Hematopoietic multipotent progenitor cell treated with erythropoietin and hydrocortisone succinate and interleukin-3 and kit ligand, for 17 days (in vitro differentiated cells): Measurements from ENCODE around the gene UIMC1.
A peak's percentile ranks its signal among the peaks of the same experiment; 100 is the strongest.

Experiments
- DNase-seq: peaks from one replicate; pipeline ENCODE4 v3.0.0-alpha.2; 2015; ENCODE audit warnings: low spot score

UIMC1 gene

DNA sequence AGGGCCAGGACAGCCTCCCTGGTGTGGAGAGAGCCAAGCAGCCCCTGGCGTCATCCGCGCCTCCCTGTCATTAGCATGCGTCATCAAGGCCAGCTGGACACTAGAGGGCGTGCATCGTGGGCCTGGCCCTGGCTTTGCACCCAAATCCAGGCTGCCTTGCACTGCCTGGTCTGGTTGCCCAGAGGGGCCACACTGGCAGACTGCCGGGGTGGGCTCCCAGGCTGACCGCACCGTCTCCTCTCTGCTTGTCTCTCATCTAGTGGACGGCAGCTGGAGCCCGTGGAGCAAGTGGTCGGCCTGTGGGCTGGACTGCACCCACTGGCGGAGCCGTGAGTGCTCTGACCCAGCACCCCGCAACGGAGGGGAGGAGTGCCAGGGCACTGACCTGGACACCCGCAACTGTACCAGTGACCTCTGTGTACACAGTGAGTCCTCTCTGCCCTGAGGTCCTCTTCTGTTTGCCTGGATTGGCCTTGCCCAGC, 136.4 kb downstream of the UIMC1 start:
- peak; percentile 59 for DNase-seq

DNA sequence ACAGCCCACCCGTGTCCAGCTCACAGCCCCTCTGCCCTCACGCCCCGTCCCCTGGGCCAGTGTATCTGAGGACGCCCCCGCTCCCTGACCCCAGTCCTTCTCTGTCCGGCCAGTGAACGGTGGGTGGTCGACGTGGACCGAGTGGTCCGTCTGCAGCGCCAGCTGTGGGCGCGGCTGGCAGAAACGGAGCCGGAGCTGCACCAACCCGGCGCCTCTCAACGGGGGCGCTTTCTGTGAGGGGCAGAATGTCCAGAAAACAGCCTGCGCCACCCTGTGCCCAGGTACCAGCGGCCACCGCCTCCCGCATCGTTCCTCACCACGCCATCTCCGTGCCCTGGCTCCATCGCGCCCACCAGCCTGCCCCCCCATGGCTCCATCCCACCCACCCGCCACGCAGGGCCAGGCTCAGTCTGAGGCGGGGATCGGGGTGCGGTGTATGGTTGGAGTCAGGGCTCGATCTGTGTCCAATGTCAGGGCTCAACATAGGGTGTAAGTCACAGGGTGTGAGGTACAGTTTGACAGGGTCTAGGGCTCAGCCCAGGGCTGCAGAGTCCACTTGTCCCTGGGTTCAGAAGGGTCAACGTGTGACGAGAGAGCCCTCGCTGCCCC, 137.0 kb downstream of the UIMC1 start:
- no peak for DNase-seq

DNA sequence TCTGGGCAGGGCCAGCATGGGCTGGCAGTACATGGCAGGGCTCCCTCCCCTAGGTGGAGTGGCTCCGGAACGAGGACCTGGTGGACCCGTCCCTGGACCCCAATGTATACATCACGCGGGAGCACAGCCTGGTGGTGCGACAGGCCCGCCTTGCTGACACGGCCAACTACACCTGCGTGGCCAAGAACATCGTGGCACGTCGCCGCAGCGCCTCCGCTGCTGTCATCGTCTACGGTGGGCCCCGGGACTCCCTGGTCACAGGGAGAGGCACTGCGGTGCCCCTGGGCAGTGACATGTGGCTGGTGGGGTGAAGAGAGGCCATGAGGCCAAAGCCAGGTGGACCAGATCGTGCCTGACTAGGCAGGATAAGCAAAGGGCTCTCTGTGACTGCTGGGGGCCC, 137.8 kb downstream of the UIMC1 start:
- DNase-seq = no peak

DNA sequence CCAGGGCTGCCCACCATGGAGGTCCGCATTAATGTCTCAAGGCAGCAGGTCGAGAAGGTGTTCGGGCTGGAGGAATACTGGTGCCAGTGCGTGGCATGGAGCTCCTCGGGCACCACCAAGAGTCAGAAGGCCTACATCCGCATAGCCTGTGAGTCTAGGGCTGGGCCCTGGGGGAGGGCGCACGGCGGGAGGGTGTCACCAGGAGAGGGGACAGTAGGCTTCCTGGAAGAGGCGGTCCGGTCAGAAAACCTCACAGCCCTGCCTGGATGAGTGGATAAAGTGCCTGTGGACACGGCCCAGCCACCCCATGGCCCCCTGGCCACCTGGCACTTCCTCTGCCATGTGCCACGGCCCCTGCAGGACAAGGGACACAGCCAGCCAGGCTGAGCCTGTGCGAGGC, 138.5 kb downstream of the UIMC1 start:
- DNase-seq = no peak

DNA sequence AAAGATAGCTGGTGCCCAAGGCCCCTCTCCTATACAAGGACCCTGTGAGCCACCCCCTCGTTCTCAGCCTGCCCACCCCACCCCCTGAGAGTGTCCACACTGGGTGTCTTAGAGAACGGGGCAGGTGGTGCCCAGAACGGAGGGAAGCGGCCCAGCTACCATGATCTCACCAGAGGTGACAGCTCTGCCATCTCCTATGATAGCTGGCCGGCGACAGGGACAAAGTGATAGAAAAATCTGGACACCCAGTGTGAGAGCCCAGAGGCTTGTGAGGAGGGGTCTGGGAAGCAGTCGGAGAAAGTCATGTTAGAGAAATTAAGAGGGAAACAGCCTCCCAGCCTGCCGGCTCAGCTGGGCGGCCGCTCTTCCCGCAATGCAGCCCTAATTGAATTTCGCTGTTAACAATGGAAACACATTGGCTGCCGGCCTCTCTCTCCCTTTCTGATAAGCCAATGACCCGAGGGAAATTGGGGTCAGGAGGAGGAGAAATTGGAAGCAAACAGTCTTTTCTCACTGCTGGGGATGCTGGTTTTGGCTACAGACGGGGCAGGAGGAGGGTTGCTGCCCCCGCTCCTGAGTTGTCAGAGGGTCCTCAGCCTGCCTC, 139.8 kb downstream of the UIMC1 start:
- no peak for DNase-seq

DNA sequence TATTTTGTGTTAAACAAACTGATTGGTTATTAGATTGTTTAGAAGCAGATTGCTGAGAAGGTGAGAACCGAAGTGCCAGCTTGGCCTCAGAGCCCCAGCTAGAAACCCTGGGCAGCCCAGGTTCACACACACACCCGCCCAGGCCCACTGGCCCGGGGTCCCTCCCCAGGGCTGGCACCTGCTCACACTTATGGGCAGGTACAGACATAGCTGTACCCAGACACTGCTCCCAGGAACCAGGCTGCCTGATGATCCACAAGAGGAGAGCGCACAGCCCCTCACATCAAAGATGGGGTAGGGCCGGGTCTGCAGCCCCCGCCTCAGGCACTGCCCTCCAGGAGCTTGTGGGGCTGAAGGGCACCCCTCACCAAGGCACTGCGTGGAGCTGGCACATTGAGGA, 140.6 kb downstream of the UIMC1 start:
- DNase-seq = no peak

DNA sequence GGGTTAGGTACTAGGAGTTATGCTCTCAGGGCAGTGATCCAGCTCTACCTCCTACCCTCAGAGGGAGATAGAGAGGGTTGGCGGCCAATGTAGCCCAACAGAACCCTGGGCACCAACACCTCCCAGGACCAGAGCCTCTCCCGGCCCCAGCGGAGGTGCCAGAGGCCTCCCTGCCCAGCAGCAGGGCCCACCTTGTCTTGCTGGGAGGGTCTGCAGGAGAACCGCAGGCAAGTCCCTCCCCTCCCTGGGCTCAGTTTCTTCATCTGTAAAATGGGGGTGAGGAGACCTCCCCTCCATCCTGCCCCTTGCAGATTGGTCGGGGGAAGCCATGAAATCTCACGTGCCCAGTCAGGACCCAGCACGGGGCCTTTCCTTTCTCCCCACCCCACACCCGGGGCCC, 141.8 kb downstream of the UIMC1 start:
- no peak for DNase-seq

DNA sequence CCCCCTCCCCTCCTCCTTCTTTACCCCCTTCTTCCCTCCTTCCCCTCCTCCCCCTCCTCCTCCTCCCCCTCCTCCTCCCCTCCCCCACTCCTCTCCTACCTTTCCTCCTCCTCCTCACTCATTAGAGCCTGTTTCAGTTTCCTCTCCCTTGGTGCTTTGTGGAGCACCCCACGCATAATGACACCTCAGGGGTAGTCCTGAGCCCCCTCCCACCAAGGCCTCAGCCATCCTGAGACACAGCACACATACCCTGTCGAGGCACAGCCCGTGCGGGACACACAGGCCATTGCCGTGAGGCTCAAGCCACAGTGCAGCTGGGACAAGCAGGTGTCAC, 142.8 kb downstream of the UIMC1 start:
- no peak for DNase-seq

DNA sequence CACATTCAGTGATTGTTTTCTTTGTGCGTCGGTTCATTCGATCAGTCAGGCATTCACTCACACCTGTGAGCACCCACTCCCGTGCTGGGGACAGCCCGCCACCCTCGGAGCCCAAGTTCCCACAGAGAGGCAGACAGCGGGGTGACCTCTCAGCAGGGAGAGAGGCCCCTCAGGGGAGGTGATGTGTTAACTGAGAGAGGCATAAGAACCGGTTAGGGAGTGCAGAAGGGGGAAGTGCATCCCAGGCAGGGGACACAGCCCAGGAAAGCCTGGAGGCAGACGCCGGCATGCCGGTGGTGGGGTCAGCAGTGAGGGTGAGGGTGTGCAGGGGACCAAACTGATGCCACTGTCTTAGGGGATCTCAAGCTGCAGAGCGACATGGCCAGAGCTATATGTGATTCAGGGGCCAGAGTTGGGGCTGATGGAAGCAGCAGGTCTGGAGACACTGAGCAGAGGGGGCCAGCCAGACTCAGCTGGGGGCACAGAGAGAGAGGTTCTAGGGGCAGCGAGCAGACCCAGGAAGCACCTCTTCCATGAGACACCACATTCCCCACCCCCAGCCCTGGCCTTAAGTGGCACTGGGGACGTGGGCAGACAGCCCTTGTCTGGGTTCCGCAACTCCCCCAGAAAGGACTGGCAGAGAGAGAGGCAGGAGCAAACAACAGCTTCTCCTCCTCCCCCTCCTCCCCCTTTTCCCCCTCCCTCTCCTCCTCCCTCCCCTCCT, 143.4 kb downstream of the UIMC1 start:
- DNase-seq = no peak

DNA sequence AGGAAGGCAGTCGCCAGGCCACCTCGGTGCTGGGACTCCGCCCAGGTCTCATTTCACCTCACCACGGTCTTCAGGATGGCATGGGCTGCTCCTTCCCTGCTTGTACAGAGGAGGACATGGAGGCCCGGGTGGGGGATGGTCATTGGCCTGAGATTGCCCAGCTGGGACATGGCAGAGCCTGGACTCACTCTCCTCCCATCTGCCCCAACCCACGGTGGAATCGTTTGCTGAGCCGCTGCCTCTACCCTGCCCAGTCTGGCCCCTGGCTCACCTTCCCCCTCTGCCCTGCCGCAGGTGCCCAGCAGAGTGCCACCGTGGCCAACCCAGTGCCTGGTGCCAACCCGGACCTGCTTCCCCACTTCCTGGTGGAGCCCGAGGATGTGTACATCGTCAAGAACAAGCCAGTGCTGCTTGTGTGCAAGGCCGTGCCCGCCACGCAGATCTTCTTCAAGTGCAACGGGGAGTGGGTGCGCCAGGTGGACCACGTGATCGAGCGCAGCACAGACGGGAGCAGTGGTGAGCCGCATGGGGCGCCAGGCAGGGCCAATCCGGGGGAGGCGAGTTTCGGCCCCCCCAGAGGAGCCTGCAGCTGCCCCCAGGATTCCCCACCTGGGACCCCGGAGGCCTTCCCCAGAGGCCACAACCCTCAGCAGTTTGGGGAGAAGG, 144.1 kb downstream of the UIMC1 start:
- DNase-seq = no peak

DNA sequence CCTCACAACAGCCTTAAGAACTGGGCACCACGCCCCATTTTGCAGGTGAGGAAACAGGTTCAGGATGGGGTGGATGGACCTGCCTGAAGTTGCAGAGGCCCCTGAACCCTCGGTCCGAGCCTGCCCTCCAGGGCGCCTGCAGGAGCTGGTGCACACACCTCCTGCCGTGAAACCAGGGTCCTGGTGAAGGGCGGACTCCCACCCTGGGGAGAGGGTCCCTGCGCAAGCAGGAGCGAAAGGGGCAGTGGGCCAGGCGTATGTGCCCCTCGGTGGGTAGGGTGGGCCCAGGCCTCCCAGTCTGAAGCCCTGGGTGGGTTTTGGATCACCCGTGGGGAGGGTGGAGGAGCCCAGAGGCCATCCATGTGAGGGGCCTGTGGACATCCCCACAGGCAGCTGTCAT, 145.3 kb downstream of the UIMC1 start:
- no peak for DNase-seq

DNA sequence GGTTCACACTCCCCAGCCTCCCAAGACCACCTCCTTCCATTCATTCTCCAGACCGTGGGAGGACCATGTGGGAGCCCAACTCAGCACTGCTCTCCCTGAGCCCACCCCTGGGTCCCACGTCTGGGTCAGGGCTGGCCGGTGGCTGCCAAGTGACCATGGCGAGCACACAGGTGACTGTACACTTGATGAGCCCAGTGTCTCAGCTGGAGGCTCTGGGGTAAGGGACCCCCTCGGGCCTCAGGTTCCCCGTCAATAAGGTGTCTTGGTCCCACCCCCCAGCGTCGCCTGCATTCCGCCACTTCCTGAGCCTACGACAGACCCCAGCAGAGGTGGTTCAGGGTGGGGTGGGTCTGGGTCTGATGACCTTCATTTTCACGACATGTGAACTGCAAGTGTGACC, 146.2 kb downstream of the UIMC1 start:
- no peak for DNase-seq

DNA sequence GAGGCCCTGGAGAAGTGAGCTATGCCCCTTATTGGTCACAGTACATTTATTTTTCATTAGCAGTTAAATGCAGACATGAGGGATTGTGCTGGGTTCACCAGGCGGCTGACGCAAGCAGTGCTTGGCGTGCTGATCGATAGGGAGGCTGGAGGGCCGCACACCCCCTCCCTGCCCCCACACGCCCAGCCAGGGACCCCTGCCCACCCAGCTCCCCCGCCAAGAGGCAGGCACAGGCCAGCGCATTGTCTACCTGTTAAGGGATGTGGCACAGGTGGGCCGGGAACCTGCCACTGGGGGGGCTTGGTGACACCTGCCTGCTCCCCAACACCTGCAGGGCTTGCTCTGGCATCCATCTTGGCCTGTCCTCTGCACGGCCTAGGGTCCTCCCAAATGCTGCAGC, 146.7 kb downstream of the UIMC1 start:
- DNase-seq = no peak

DNA sequence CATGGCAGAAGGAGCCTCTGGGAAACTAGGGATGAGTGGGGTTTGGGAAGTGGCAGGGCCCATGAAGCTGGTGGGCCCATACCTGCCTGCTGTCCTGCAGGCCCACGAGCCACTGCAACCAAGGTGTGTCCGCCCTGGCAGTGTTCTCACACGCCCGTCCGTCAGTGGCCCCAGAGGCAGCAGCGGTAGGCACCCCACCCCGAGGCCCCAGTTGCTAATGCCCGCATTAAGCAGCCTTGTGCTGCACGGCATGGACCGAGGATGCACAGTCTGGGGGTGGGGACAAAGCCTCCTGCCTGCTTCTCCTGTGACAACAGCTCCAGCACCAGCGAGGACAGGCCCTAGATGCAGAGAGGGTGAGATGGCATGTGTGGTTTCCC, 148.7 kb downstream of the UIMC1 start:
- no peak for DNase-seq

DNA sequence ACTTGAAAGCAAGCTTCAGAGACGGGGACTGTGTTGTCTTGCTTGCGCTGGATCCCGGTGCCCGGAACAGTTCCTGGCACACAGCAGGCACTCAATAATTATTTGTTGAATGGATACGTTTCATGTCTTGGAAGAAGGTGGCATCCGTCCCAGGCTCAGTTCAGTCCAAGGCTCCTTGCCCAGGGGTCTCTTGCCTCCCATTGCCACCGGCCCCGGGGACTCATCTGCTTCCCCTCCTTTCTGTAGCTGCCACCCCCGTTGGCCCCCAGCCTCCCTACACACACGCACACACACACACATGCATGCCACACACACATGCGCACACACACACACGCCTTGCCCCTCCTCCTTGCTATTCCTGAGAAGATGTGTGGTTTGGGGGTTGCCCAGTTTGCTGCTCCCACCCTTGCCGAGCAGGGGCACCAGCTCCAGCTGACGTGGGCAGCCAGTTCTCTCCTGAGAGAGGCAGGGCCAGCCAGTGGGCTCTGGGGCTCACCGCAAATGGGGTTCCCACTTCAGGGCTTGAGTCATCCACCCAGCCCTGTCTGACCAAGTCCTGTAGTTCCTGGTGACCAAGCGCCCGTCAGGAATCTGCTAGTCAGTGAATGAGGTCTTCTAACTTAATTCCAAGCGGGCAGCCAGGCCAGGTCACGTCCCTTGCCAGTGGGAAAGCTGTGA, 149.2 kb downstream of the UIMC1 start:
- no peak for DNase-seq

DNA sequence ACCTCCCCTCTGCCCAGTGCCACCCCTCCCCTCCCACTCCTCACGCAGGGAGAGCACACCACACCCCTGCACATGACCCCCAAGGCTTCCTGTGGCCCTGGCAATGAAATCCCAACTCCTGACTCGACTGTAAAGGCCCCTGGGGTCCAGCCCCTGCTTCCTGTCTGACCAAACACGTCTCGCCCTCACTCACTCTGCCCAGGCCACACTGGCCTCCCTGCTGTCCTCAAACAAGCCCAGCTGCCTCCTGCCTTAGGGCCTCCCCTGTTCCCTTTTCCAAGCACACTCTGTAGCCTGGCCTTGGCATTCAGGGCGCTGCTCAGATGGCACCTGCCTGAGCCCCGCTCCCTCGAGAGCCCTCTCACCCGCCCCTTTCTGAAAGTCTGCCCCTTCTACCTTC, 149.8 kb downstream of the UIMC1 start:
- DNase-seq = no peak

DNA sequence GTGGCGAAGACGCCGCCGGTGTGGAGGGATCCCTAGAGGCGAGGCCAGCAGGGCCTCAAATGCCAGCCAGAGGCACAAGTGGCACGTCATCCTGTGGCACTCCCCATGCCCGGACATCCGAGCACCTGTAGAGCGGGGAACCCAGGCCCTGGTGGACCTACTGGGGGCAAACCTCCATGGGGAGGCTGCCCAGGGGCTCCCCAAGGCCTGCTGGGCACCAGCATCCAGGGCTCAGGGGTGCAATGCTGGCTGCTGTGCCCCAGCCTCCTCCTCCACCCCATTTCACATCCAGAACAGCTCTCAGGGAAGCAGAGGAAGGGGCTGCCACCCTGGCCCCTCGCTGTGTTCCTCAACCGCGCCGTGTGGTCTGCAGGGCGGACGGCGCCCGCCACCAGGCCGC, 151.0 kb downstream of the UIMC1 start:
- no peak for DNase-seq
